Body of pancreas (tissue), 4 donors: Measurements from ENCODE around the gene MUC6.

Source experiments
- CTCF ChIP-seq, 7 experiments: fragments of 450-650 bp in 4 of 7; fragments of 200-600 bp in 3 of 7; sonication (generic) in 3 of 7; IDR thresholded peaks; one replicate each; pipeline ENCODE4 v1.5.1; 2016 to 2019; ENCODE audit warnings: antibody characterized with exemption in 7 of 7
- POLR2A ChIP-seq, 3 donors: fragments of 450-650 bp; IDR thresholded peaks; one replicate each; pipeline ENCODE4 v1.6.1; 2016; ENCODE audit warnings: antibody characterized with exemption in 3 of 3, mild to moderate bottlenecking in 2 of 3

GRCh38 chr11:1042626-1043562, 6.4 kb upstream of the MUC6 start:
- no peak for TF ChIP-seq CTCF (IDR thresholded peaks at IDR 0.05)
- no peak for TF ChIP-seq POLR2A (IDR thresholded peaks at IDR 0.05)
